Tibial nerve (tissue), 4 donors: ENCODE results near the gene AKR1C2.

Experiments
- EP300 ChIP-seq, 2 donors: sonication (generic); formaldehyde crosslinking; IDR thresholded peaks; one replicate each; pipeline ENCODE4 v1.6.1; 2017; ENCODE audit warnings: antibody characterized with exemption in 2 of 2, mild to moderate bottlenecking in 1 of 2
- POLR2A ChIP-seq, 2 donors: fragments of 450-650 bp; IDR thresholded peaks; one replicate each; pipeline ENCODE4 v1.6.1; 2017; ENCODE audit warnings: antibody characterized with exemption in 2 of 2, mild to moderate bottlenecking in 2 of 2, moderate library complexity in 2 of 2
- TF ChIP-seq, protein P1 (sequence below), 5 experiments: fragments of 200-600 bp in 3 of 5; fragments of 450-650 bp in 2 of 5; sonication (generic) in 3 of 5; IDR thresholded peaks; one replicate each; pipeline ENCODE4 v1.5.1; 2016 to 2019; ENCODE audit warnings: antibody characterized with exemption in 5 of 5, mild to moderate bottlenecking in 3 of 5, moderate library complexity in 2 of 5

DNA sequence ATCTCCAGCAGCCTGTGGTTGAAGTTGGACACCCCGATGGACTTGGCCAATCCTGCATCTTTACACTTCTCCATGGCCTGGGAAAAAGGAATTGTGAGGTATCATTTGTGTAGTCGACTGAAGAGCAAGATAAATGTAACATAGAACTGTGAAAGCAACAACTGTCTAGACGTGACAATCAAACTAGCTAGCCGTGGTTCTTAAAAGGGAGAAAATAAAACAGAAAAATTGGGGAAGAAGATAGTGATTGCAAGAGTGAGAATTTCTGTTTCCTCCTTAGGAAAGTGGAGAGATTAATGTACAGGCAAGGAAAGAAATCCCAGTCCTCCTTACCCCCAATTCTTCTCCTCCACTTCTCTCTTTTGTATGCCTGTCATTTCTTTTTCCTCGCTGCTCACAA, 5.0 kb downstream of the AKR1C2 start:
- no peak for TF ChIP-seq POLR2A (IDR thresholded peaks at IDR 0.05)
- TF ChIP-seq, protein P1, sequence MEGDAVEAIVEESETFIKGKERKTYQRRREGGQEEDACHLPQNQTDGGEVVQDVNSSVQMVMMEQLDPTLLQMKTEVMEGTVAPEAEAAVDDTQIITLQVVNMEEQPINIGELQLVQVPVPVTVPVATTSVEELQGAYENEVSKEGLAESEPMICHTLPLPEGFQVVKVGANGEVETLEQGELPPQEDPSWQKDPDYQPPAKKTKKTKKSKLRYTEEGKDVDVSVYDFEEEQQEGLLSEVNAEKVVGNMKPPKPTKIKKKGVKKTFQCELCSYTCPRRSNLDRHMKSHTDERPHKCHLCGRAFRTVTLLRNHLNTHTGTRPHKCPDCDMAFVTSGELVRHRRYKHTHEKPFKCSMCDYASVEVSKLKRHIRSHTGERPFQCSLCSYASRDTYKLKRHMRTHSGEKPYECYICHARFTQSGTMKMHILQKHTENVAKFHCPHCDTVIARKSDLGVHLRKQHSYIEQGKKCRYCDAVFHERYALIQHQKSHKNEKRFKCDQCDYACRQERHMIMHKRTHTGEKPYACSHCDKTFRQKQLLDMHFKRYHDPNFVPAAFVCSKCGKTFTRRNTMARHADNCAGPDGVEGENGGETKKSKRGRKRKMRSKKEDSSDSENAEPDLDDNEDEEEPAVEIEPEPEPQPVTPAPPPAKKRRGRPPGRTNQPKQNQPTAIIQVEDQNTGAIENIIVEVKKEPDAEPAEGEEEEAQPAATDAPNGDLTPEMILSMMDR (IDR thresholded peaks at IDR 0.05) = no peak
- no peak for TF ChIP-seq EP300 (IDR thresholded peaks at IDR 0.05)
